ENCODE measurements around the gene SGSH. TPM values are rescaled to one million over a fixed set of nuclear protein-coding genes. Genes with fewer than 3 reads are reported as not detected.

The SGSH gene
- total RNA-seq, 2 donors from 2014 or later = 40.4 to 42.5 TPM

- no peak within 1 kb of the TSS for H3K4me3 Mint-ChIP-seq
- no peak within 1 kb of the TSS for H3K27ac ChIP-seq (ENCODE audit: low read depth, low read length)
- no peak within 1 kb of the TSS for H3K27ac Mint-ChIP-seq
- H3K4me1 Mint-ChIP-seq = no peaks in the 10 kb centered on the region
- DNase-seq = no peak
- no peaks in the 10 kb centered on the region for H3K9me3 Mint-ChIP-seq
- no peak for TF ChIP-seq CTCF (conservative IDR thresholded peaks at IDR 0.05)
- WGBS, 2 experiments (ENCODE audit: insufficient coverage in 1 of 2, insufficient read length in 1 of 2) = 87 to 90% methylated on average over 12 to 19 of the region's 19 CpGs
- no peaks in the 10 kb centered on the region for H3K36me3 Mint-ChIP-seq (ENCODE audit: low read depth)
- H3K9me3 ChIP-seq (ENCODE audit: control insufficient read depth, low read length) = no peaks in the 10 kb centered on the region
- no peaks in the 10 kb centered on the region for H3K27me3 ChIP-seq (ENCODE audit: control insufficient read depth, insufficient read depth, low read length, poor library complexity, severe bottlenecking)
- no peak within 1 kb of the TSS for H3K9ac ChIP-seq (ENCODE audit: extremely low read depth, low read length, poor library complexity, severe bottlenecking)
- no peaks in the 10 kb centered on the region for H3K4me1 ChIP-seq (ENCODE audit: control insufficient read depth, insufficient read depth, low read length)
- H3K4me3 ChIP-seq (ENCODE audit: low read length) = no peak within 1 kb of the TSS
- H3K36me3 ChIP-seq (ENCODE audit: control insufficient read depth, insufficient read depth, low read length) = no peaks in the 10 kb centered on the region
- H3K27me3 Mint-ChIP-seq (ENCODE audit: insufficient read depth) = peaks cover 3% of the 10 kb centered on the region
Observed at GRCh38 chr17:80169784-80170500, 50.2 kb downstream of the SGSH start, which contains the start of gene CARD14. Gene CARD14, plus strand, starts transcription at chr17:80170030. Its CDS starts 11,409 bp downstream, at chr17:80181439.

GRCh38 chr17:80169107-80169506 is 51.0 kb downstream of the SGSH start:
- no peak overlapping the region for H3K4me3 ChIP-seq (ENCODE audit: low read length)
- DNase-seq = no peak

GRCh38 chr17:80168371-80168770 is 51.8 kb downstream of the SGSH start:
- H3K36me3 ChIP-seq (ENCODE audit: control insufficient read depth, insufficient read depth, low read length) = no peaks in the 10 kb centered on the region
- Mint-ChIP-seq H3K9me3 (no peaks in the 10 kb centered on the region), H3K4me3 (no peak overlapping the region), H3K27me3 (ENCODE audit: insufficient read depth) (peaks cover 3% of the 10 kb centered on the region), H3K27ac (no peak overlapping the region), H3K36me3 (ENCODE audit: low read depth) (no peaks in the 10 kb centered on the region), H3K4me1 (no peaks in the 10 kb centered on the region)
- TF ChIP-seq CTCF (conservative IDR thresholded peaks at IDR 0.05) = no peak
- no peak overlapping the region for H3K9ac ChIP-seq (ENCODE audit: extremely low read depth, low read length, poor library complexity, severe bottlenecking)
- no peaks in the 10 kb centered on the region for H3K9me3 ChIP-seq (ENCODE audit: control insufficient read depth, low read length)
- DNase-seq = no peak
- 87 to 89% methylated on average over 3 to 5 of the region's 5 CpGs for WGBS, 2 experiments (ENCODE audit: insufficient coverage in 1 of 2, insufficient read length in 1 of 2)
- no peak overlapping the region for H3K27ac ChIP-seq (ENCODE audit: low read depth, low read length)
- H3K27me3 ChIP-seq (ENCODE audit: control insufficient read depth, insufficient read depth, low read length, poor library complexity, severe bottlenecking) = no peaks in the 10 kb centered on the region
- H3K4me3 ChIP-seq (ENCODE audit: low read length) = no peak overlapping the region
- H3K4me1 ChIP-seq (ENCODE audit: control insufficient read depth, insufficient read depth, low read length) = no peaks in the 10 kb centered on the region

More at GRCh38 chr17:80169107-80169506, 51.0 kb downstream of the SGSH start:
- no peaks in the 10 kb centered on the region for H3K36me3 Mint-ChIP-seq (ENCODE audit: low read depth)
- no peak overlapping the region for H3K9ac ChIP-seq (ENCODE audit: extremely low read depth, low read length, poor library complexity, severe bottlenecking)
- WGBS, 2 experiments (ENCODE audit: insufficient coverage in 1 of 2, insufficient read length in 1 of 2) = 96 to 100% methylated on average over 2 to 5 of the region's 5 CpGs
- no peaks in the 10 kb centered on the region for H3K27me3 ChIP-seq (ENCODE audit: control insufficient read depth, insufficient read depth, low read length, poor library complexity, severe bottlenecking)
- H3K27ac Mint-ChIP-seq = no peak overlapping the region
- no peaks in the 10 kb centered on the region for H3K36me3 ChIP-seq (ENCODE audit: control insufficient read depth, insufficient read depth, low read length)
- H3K9me3 Mint-ChIP-seq = no peaks in the 10 kb centered on the region
- no peaks in the 10 kb centered on the region for H3K4me1 Mint-ChIP-seq
- H3K4me1 ChIP-seq (ENCODE audit: control insufficient read depth, insufficient read depth, low read length) = no peaks in the 10 kb centered on the region
- no peak overlapping the region for H3K4me3 Mint-ChIP-seq
- H3K27me3 Mint-ChIP-seq (ENCODE audit: insufficient read depth) = peaks cover 3% of the 10 kb centered on the region
- H3K9me3 ChIP-seq (ENCODE audit: control insufficient read depth, low read length) = no peaks in the 10 kb centered on the region
- no peak overlapping the region for H3K27ac ChIP-seq (ENCODE audit: low read depth, low read length)
- no peak for TF ChIP-seq CTCF (conservative IDR thresholded peaks at IDR 0.05)
